Mesodermal cell (in vitro differentiated cells): ENCODE results near the gene PEAK1.

Source experiments
- H3K27ac ChIP-seq: 2 replicates; pipeline ENCODE4 v1.7.0; 2013; ENCODE audit warnings: mild to moderate bottlenecking, low read depth, low read length, moderate library complexity; ENCODE audit not compliant: severe bottlenecking
- H3K36me3 ChIP-seq: 2 replicates; pipeline ENCODE4 v1.7.1; 2013; ENCODE audit warnings: mild to moderate bottlenecking, low read length, moderate library complexity; ENCODE audit not compliant: control insufficient read depth, insufficient read depth
- H3K4me1 ChIP-seq: one replicate; pipeline ENCODE4 v1.7.1; 2013; ENCODE audit warnings: mild to moderate bottlenecking, low read length; ENCODE audit not compliant: insufficient read depth, control insufficient read depth, poor library complexity, severe bottlenecking
- H3K4me3 ChIP-seq: 2 replicates; pipeline ENCODE4 v1.7.0; 2013; ENCODE audit warnings: low read length, control low read depth, mild to moderate bottlenecking; ENCODE audit not compliant: insufficient read depth, poor library complexity, severe bottlenecking; ENCODE audit errors: extremely low read depth
- H3K9me3 ChIP-seq: 2 replicates; pipeline ENCODE4 v1.7.1; 2013; ENCODE audit warnings: mild to moderate bottlenecking, low read length, moderate library complexity; ENCODE audit not compliant: control insufficient read depth
- WGBS, 2 experiments: methylation state at CpG; one replicate each; pipeline ENCODE4 v1.1.5; 2013; ENCODE audit warnings: missing lambda C conversion rate in 2 of 2; ENCODE audit not compliant: insufficient coverage in 2 of 2; 5-methylcytosine and 5-hydroxymethylcytosine counted together

The PEAK1 gene

DNA sequence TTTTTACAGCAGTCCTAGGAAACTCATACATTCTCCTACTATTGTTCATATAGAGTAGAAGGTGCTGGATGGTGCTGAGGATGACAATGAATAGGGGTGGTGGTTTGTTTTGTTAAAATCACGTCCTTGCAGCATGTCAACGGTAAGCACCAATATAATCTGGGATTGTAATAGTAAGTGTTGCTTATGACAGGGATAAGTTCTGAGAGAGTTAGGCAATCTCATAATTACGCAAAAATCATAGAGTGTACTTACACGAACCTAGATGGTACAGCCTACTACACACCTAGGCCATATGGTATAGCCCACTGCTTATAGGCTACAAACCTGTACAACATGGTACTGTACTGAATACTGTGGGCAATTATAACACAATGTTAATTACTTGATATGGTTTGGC lies 284.7 kb downstream of the PEAK1 start:
- Histone ChIP-seq H3K4me1 (no peaks in the 10 kb centered on the region), H3K9me3 (peaks cover 2% of the 10 kb centered on the region), H3K36me3 (peaks cover 35% of the 10 kb centered on the region), H3K4me3 (no peak overlapping the region), H3K27ac (no peak overlapping the region)
- 100% methylated on average over 1 to 3 of the region's 4 CpGs for WGBS, 2 experiments

- Histone ChIP-seq H3K4me3 (no peak overlapping the region), H3K4me1 (no peaks in the 10 kb centered on the region), H3K36me3 (peaks cover 24% of the 10 kb centered on the region), H3K27ac (no peak overlapping the region), H3K9me3 (no peaks in the 10 kb centered on the region)
- WGBS, 2 experiments: no CpG with 5 or more reads among the region's 1 CpG
Measured at GRCh38 chr15:77130315-77130930, 289.5 kb downstream of the PEAK1 start.

- peaks cover 13% of the 10 kb centered on the region for H3K36me3 ChIP-seq
- H3K27ac ChIP-seq: no peak overlapping the region
- 92 to 95% methylated on average over 4 to 7 of the region's 7 CpGs for WGBS, 2 experiments
- H3K4me1 ChIP-seq: no peaks in the 10 kb centered on the region
- H3K4me3 ChIP-seq: no peak overlapping the region
- no peaks in the 10 kb centered on the region for H3K9me3 ChIP-seq
Measured at GRCh38 chr15:77127626-77128025, 292.3 kb downstream of the PEAK1 start.

DNA sequence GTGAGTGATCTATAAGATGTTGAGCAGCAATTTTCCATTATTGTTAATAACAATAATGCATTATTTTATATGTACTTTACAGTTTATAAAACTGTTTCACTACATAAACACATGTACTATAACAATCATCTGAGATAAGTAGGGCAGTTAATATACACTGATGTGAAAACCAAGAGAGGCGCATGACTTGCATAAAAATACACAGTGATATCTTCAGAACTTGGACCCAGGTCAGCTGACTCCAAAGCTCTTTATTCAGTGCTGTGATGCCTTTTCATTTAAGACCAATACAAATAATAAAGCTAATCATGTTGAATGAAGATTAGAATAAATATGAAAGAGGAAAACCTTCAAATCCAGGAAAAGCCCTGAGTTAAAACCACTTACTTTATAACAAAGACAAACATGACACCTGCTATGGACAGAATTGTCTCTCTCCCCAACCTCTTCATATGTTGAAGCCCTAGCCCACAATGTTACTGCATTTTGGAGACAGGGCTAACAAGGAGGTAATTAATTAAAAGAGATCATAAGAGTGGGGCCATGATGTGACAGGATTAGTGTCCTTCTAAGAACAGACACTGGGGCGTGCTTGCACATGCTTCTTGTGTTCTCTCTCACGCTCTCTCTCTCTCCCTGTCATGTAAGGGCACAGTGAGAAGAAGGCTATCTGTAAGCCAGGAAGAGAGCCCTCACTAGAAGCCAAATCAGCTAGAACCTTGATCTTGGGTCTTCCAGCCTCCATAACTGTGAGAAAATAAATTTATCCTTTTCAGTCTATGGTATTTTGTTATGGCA lies 293.2 kb downstream of the PEAK1 start:
- no peaks in the 10 kb centered on the region for H3K4me1 ChIP-seq
- H3K36me3 ChIP-seq: peaks cover 10% of the 10 kb centered on the region
- 92 to 94% methylated on average over 3 of the region's 3 CpGs for WGBS, 2 experiments
- H3K27ac ChIP-seq: no peak overlapping the region
- no peak overlapping the region for H3K4me3 ChIP-seq
- no peaks in the 10 kb centered on the region for H3K9me3 ChIP-seq

- H3K9me3 ChIP-seq: no peaks in the 10 kb centered on the region
- no peak overlapping the region for H3K4me3 ChIP-seq
- H3K27ac ChIP-seq: no peak overlapping the region
- H3K36me3 ChIP-seq: no peaks in the 10 kb centered on the region
- 92 to 100% methylated on average over 1 of the region's 1 CpG for WGBS, 2 experiments
- no peaks in the 10 kb centered on the region for H3K4me1 ChIP-seq
Measured at GRCh38 chr15:77123854-77124253, 296.1 kb downstream of the PEAK1 start.

- Histone ChIP-seq H3K36me3 (no peaks in the 10 kb centered on the region), H3K9me3 (no peaks in the 10 kb centered on the region), H3K4me1 (no peaks in the 10 kb centered on the region), H3K4me3 (no peak overlapping the region), H3K27ac (no peak overlapping the region)
- WGBS, 2 experiments: 100% methylated on average over 1 of the region's 2 CpGs; no CpG with 5 or more reads in 1 of the 2 experiments
Measured at GRCh38 chr15:77122576-77122975, 297.3 kb downstream of the PEAK1 start.

GRCh38 chr15:77121599-77121998 lies 298.3 kb downstream of the PEAK1 start:
- no peak overlapping the region for H3K27ac ChIP-seq
- H3K4me3 ChIP-seq: no peak overlapping the region
- WGBS, 2 experiments: 90 to 100% methylated on average over 1 of the region's 1 CpG

GRCh38 chr15:77120576-77120975 lies 299.3 kb downstream of the PEAK1 start:
- Histone ChIP-seq H3K27ac (no peak overlapping the region), H3K4me3 (no peak overlapping the region), H3K4me1 (no peaks in the 10 kb centered on the region), H3K9me3 (no peaks in the 10 kb centered on the region), H3K36me3 (no peaks in the 10 kb centered on the region)
- whole genome bisulfite sequencing, 2 experiments: 72 to 93% methylated on average over 4 of the region's 4 CpGs

More at GRCh38 chr15:77121599-77121998, 298.3 kb downstream of the PEAK1 start:
- H3K4me1 ChIP-seq: no peaks in the 10 kb centered on the region
- no peaks in the 10 kb centered on the region for H3K36me3 ChIP-seq
- H3K9me3 ChIP-seq: no peaks in the 10 kb centered on the region

DNA sequence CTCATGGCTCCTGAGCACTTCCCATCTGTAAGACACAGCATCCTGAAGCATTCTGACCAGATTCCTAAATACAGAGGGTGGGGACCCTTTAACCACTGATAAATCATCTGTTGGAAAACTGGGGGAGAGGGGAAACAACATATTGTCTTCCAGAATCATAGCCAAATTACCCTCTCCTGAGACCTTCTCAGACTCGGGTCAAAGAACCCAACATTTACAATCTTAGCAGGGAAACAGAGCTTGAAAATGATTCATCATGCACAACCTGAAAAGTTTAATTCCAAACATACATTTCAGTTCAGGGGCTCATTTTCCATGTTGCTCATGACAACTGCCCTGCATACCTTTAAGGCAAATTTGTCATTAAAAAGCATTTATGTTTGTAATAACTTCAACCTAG lies 300.5 kb downstream of the PEAK1 start:
- H3K4me1 ChIP-seq: no peaks in the 10 kb centered on the region
- peaks cover 6% of the 10 kb centered on the region for H3K36me3 ChIP-seq
- H3K4me3 ChIP-seq: no peak overlapping the region
- H3K27ac ChIP-seq: no peak overlapping the region
- H3K9me3 ChIP-seq: no peaks in the 10 kb centered on the region
- WGBS, 2 experiments: 57 to 83% methylated on average over 1 of the region's 1 CpG

DNA sequence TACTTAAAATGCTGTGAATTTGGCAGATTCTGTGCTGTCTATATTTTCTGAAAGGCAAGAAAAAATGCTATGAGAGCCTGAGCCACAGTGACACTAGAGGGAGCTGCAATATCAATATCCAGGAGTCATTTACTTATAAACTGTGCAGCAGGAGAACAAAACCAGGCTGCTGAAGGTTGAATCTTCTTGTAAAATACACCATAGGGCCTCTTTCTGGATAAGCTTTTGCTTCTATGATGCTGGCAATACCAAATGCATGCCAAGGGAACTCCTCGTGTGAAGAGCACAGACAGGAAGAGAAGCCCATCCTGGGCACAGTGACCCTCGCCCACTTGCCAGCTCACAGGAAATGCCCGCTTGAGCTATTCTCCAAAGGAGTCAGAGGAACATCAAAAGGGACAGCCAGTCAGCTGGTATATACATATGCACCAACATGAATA lies 301.0 kb downstream of the PEAK1 start:
- 57 to 73% methylated on average over 1 to 2 of the region's 3 CpGs for WGBS, 2 experiments
- Histone ChIP-seq H3K4me3 (no peak overlapping the region), H3K9me3 (no peaks in the 10 kb centered on the region), H3K27ac (no peak overlapping the region), H3K36me3 (peaks cover 12% of the 10 kb centered on the region), H3K4me1 (no peaks in the 10 kb centered on the region)

GRCh38 chr15:77115179-77115578 lies 304.7 kb downstream of the PEAK1 start:
- no peak overlapping the region for H3K27ac ChIP-seq
- peaks cover 20% of the 10 kb centered on the region for H3K36me3 ChIP-seq
- 98 to 100% methylated on average over 1 to 4 of the region's 4 CpGs for WGBS, 2 experiments
- H3K9me3 ChIP-seq: no peaks in the 10 kb centered on the region
- no peaks in the 10 kb centered on the region for H3K4me1 ChIP-seq
- no peak overlapping the region for H3K4me3 ChIP-seq
